Hematopoietic multipotent progenitor cell (in vitro differentiated cells): ENCODE results near the gene HYLS1. TPM values are rescaled to one million over a fixed set of nuclear protein-coding genes. Genes with fewer than 3 reads are reported as not detected.

Experiments used
- DNase-seq, 3 donors: peaks; one replicate each; pipeline ENCODE4 v3.0.0-alpha.2; 2011 to 2015; ENCODE audit warnings: low read depth in 2 of 3, low spot score in 2 of 3
- total RNA-seq: library from RNA; depleted of rRNA; stranded (reverse); fragments of >200 nt; gene quantifications from one replicate; pipeline ENCODE4 v1.2.3, GENCODE V29; 2012

Gene HYLS1
- total RNA-seq, 1 donor: 1.1 TPM

- DNase-seq: no peak
These were observed 60.2 kb downstream of the HYLS1 start for GRCh38 chr11:125947419-125948277.

DNA sequence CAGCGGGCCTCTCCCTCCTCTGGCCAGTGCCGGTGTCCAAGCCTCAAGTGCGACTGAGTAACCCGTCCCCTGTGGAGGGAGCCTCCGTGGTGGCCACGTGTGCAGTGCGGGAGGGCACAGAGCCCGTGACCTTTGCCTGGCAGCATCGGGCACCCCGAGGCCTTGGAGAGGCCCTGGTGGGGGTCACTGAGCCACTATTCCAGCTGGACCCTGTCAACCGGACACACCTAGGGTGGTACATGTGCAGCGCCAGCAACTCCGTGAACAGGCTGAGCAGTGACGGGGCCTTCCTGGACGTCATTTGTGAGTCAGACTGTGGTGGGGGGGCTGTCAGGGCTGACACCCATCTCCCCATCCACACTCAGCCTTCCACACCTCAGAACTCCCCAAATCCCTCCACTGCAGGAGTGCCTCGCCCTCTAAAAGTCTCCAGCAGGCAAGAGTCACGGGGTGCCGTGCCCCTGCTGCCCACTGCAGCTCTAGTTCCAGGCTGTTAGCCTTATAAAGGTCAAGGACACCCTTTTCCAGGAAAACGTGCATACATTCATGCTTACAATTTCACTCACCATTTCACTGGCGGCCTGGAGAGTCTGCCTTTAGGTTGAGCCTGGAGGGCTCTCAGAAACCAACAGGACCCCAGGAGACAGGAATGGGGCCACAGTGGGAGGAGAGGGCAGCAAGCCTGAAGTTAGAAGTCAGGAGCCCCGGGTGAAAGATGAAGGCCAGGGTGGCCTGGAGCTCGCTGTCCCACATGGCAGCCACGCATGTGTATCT lies 61.0 kb downstream of the HYLS1 start:
- no peak for DNase-seq

- DNase-seq: no peak
These were observed 62.1 kb downstream of the HYLS1 start for GRCh38 chr11:125949271-125950177.

- DNase-seq: no peak
These were observed 62.7 kb downstream of the HYLS1 start for GRCh38 chr11:125950178-125950490.

Other genes starting within 250 kb of the HYLS1 start
- not detected for gene ACRV1, start 206.8 kb upstream of the HYLS1 start, total RNA-seq
- gene PATE1, start 141.4 kb upstream of the HYLS1 start, total RNA-seq: not detected
- gene PATE2, start 108.8 kb upstream of the HYLS1 start, total RNA-seq: not detected
- gene PATE3, start 99.5 kb upstream of the HYLS1 start, total RNA-seq: not detected
- gene PATE4, start 54.4 kb upstream of the HYLS1 start, total RNA-seq: not detected
- 5.1 TPM for gene PUS3, start 15.5 kb downstream of the HYLS1 start, total RNA-seq
- 0.54 TPM for gene DDX25, start 16.8 kb downstream of the HYLS1 start, total RNA-seq
- gene VSIG10L2, start 58.4 kb downstream of the HYLS1 start, total RNA-seq: not detected
- 0.27 TPM for gene CDON, start 175.2 kb downstream of the HYLS1 start, total RNA-seq